ENCODE data around the gene TAS1R2. TPM values are rescaled to one million over a fixed set of nuclear protein-coding genes. Genes with fewer than 3 reads are reported as not detected.
A peak's percentile ranks its signal among the peaks of the same experiment; 100 is the strongest.

The TAS1R2 gene
- total RNA-seq, 3 donors from 2014 or later (not counting 1 experiment from before 2014, with no cell fraction given), result not detected

DNA sequence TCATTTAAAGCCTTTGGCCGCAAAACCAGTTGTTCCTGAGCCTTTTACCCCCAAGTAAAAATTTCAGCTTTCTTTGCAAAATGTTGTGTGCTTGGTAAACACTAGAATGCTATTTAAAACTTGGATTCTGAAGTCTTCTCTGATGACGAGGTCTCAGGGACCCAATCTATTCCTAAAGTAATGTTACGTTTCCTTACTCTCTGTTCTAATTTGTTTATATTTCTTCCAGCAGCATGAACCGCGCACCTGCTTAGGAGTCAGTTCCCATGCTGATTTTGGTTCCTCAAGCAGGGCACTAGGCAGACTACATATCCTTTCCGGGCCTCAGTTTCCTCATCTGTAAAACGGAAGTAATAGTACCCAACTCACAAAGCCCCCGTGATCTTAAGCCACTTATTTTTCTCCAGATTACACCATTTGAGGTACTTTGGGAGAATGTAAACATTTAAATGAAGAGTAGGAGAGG is 43.9 kb upstream of the TAS1R2 start:
- peak overlapping the region; percentile 91 for H3K27ac ChIP-seq (ENCODE audit: low read length)
- peaks cover 35% of the 10 kb centered on the region for H3K4me1 ChIP-seq (ENCODE audit: control insufficient read depth, insufficient read depth, low read length)
- Mint-ChIP-seq H3K4me1 (peaks cover 27 to 34% of the 10 kb centered on the region in 2 donors), H3K36me3 (no peaks in the 10 kb centered on the region), H3K27ac (peak overlapping the region; percentile 90 to 95), H3K9me3 (no peaks in the 10 kb centered on the region), H3K4me3 (peak overlapping the region; percentile 96), H3K27me3 (ENCODE audit: low read depth in 2 of 2) (no peaks in the 10 kb centered on the region)
- peak overlapping the region; percentile 70 for H3K4me3 ChIP-seq (ENCODE audit: low read length)
- H3K27me3 ChIP-seq (ENCODE audit: control insufficient read depth, insufficient read depth, low read length), result no peaks in the 10 kb centered on the region
- H3K36me3 ChIP-seq (ENCODE audit: control insufficient read depth, insufficient read depth, low read length), result peaks cover 9% of the 10 kb centered on the region
- TF ChIP-seq, protein P1, sequence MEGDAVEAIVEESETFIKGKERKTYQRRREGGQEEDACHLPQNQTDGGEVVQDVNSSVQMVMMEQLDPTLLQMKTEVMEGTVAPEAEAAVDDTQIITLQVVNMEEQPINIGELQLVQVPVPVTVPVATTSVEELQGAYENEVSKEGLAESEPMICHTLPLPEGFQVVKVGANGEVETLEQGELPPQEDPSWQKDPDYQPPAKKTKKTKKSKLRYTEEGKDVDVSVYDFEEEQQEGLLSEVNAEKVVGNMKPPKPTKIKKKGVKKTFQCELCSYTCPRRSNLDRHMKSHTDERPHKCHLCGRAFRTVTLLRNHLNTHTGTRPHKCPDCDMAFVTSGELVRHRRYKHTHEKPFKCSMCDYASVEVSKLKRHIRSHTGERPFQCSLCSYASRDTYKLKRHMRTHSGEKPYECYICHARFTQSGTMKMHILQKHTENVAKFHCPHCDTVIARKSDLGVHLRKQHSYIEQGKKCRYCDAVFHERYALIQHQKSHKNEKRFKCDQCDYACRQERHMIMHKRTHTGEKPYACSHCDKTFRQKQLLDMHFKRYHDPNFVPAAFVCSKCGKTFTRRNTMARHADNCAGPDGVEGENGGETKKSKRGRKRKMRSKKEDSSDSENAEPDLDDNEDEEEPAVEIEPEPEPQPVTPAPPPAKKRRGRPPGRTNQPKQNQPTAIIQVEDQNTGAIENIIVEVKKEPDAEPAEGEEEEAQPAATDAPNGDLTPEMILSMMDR (IDR thresholded peaks at IDR 0.05), result no peak
- intact Hi-C loops (cut with micrococcal nuclease), result loop anchor here (2.0 kb wide), 1 partner anchor 53 kb away; the partner anchor contains the start of gene IFFO2
- ATAC-seq (no peak), DNase-seq (peak in 1 of 2 donors; percentile 16)
- 52% methylated on average over 7 of the region's 8 CpGs for WGBS (ENCODE audit: insufficient coverage)
- no peaks in the 10 kb centered on the region for H3K9me3 ChIP-seq (ENCODE audit: control insufficient read depth, insufficient read depth, low read length)

DNA sequence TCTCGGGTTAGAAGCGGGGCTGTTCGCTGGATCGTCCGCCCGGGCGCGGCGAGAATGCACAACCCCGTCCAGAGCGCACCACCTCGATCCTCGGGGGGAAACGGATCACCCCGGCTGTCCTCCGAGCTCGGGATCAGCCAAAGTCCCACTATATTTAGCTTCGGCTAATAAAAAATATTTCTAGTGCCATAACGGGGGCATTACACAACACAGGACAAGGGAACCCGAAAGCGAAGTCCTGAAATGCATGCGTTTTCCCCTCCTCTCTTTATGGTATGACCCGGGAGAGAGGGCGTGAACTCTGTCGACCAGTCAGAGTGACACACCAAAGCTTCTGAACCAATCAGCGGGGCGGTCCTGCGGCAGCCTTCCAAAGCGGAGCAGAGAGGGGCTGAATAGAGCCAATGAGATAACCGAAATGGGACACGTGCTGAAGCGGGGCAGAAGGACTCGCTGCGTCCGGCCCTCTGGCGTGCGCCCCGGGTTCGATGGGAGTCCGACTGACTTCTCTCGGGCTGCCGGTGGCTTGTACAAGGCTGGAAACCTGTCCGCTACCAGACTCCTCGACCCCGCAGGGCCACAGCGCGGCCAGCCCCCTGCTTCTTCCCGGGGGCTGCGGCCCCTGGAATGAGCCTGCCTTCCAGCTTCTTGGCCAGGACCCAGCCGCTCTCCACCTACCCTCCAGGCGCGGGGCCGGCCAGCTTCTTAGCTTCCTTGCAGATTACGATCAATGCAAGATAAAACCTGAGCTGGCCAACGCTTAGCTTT is 43.2 kb upstream of the TAS1R2 start, which contains the start of gene ALDH4A1:
ALDH4A1 (minus strand) TSS at position 33 of the 768 bp plus-strand sequence; CDS start at position 1, 32 bp downstream.
- H3K4me1 ChIP-seq (ENCODE audit: control insufficient read depth, insufficient read depth, low read length), result peaks cover 28% of the 10 kb centered on the region
- TF ChIP-seq, protein P1 (IDR thresholded peaks at IDR 0.05), result no peak

DNA sequence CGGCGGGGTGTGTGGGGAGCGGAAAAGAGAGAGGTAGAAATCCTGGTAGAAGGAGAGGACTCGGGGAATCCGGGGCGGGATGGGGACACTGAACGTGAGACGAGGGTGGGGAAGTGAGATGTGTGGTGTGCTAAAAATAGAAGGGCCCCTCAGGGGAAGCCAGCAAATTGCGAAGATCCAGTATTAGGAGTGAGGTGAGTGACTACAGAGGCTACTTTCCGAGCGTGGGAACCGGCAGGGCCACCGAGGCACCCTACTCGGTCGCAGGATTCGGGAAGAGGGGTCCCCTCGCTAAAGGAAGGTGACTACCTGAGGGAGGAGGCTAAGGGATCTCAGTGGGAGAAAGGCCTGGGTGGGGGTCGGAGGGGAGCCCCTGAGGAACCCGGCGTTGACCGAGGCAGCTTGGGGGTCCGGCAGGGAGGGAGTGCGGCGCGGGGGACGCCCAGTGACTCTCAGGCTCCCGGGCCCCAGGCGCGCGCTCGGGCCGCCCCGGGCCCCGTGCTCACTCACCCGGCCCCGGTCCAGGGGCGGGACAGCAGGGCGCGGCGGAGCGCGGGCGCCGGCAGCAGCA is 42.6 kb upstream of the TAS1R2 start:
- Mint-ChIP-seq H3K4me1 (peaks cover 18 to 22% of the 10 kb centered on the region in 2 donors), H3K4me3 (peak overlapping the region; percentile 96), H3K27ac (peak overlapping the region; percentile 90 to 95), H3K27me3 (ENCODE audit: low read depth in 2 of 2) (no peaks in the 10 kb centered on the region), H3K36me3 (no peaks in the 10 kb centered on the region), H3K9me3 (no peaks in the 10 kb centered on the region)
- Histone ChIP-seq H3K4me1 (ENCODE audit: control insufficient read depth, insufficient read depth, low read length) (peaks cover 22% of the 10 kb centered on the region), H3K9me3 (ENCODE audit: control insufficient read depth, insufficient read depth, low read length) (no peaks in the 10 kb centered on the region), H3K36me3 (ENCODE audit: control insufficient read depth, insufficient read depth, low read length) (no peaks in the 10 kb centered on the region), H3K27me3 (ENCODE audit: control insufficient read depth, insufficient read depth, low read length) (no peaks in the 10 kb centered on the region), H3K27ac (ENCODE audit: low read length) (peak overlapping the region; percentile 91), H3K4me3 (ENCODE audit: low read length) (peak overlapping the region; percentile 70)
- ATAC-seq, result no peak
- peak in 1 of 2 donors; percentile 40 for DNase-seq
- TF ChIP-seq, protein P1 (IDR thresholded peaks at IDR 0.05), result no peak
- intact Hi-C loops (cut with micrococcal nuclease), result loop anchor here (2.0 kb wide), 1 partner anchor 55 kb away; the partner anchor contains the start of gene IFFO2
- under 1% methylated on average over 44 of the region's 44 CpGs for WGBS (ENCODE audit: insufficient coverage)

More for the DNA sequence above, 43.2 kb upstream of the TAS1R2 start, which contains the start of gene ALDH4A1:
- DNase-seq, result peak; percentile 86 to 96
- under 1% methylated on average over 55 of the region's 55 CpGs for WGBS (ENCODE audit: insufficient coverage)
- no peaks in the 10 kb centered on the region for H3K9me3 Mint-ChIP-seq
- H3K27me3 Mint-ChIP-seq (ENCODE audit: low read depth in 2 of 2), result no peaks in the 10 kb centered on the region
- ATAC-seq, result peak; percentile 93 to 98 (median 94)
- Histone ChIP-seq H3K4me3 (ENCODE audit: low read length) (peak within 1 kb of the TSS; percentile 70), H3K9me3 (ENCODE audit: control insufficient read depth, insufficient read depth, low read length) (no peaks in the 10 kb centered on the region), H3K27ac (ENCODE audit: low read length) (peak within 1 kb of the TSS; percentile 91), H3K36me3 (ENCODE audit: control insufficient read depth, insufficient read depth, low read length) (peaks cover 3% of the 10 kb centered on the region), H3K27me3 (ENCODE audit: control insufficient read depth, insufficient read depth, low read length) (no peaks in the 10 kb centered on the region)
- H3K27ac Mint-ChIP-seq, result peak within 1 kb of the TSS; percentile 90 to 95
- peak within 1 kb of the TSS; percentile 96 for H3K4me3 Mint-ChIP-seq
- intact Hi-C loops (cut with micrococcal nuclease), result loop anchor here (2.0 kb wide), 1 partner anchor 54 kb away; the partner anchor contains the start of gene IFFO2
- H3K4me1 Mint-ChIP-seq, result peaks cover 25 to 28% of the 10 kb centered on the region in 2 donors
- H3K36me3 Mint-ChIP-seq, result no peaks in the 10 kb centered on the region

Measured in natural killer cell (primary cell).